ENCODE results near the gene IAH1.

- TF ChIP-seq EGR1 (IDR thresholded peaks at IDR 0.05; ENCODE audit: borderline replicate concordance in 1 of 2, low read depth in 2 of 2, low read length in 2 of 2) (no peak), CBX3 (IDR thresholded peaks at IDR 0.05; ENCODE audit: borderline replicate concordance, low read depth) (no peak), CHD4 (IDR thresholded peaks at IDR 0.05) (no peak), MXI1 (IDR thresholded peaks at IDR 0.05; ENCODE audit: low read depth, low read length) (no peak), NFIC (IDR thresholded peaks at IDR 0.05; ENCODE audit: low read depth, low read length) (no peak)
These were observed 62.2 kb downstream of the IAH1 start for GRCh38 chr2:9536504-9536903.

Data from GM12878 (cell line).